CD4-positive, alpha-beta T cell treated with Interleukin-10 for 1 hour (primary cell): ENCODE results near the gene AHRR.
A peak's percentile ranks its signal among the peaks of the same experiment; 100 is the strongest.
"Not testable (repeated sequence)": the region's sequence is repeated elsewhere in the genome, so short reads cannot be mapped to it uniquely, and the experiment has no call there.

ENCODE experiments used
- DNase-seq: peaks from one replicate; pipeline ENCODE4 v3.0.0-alpha.2; 2020

The AHRR gene

DNA sequence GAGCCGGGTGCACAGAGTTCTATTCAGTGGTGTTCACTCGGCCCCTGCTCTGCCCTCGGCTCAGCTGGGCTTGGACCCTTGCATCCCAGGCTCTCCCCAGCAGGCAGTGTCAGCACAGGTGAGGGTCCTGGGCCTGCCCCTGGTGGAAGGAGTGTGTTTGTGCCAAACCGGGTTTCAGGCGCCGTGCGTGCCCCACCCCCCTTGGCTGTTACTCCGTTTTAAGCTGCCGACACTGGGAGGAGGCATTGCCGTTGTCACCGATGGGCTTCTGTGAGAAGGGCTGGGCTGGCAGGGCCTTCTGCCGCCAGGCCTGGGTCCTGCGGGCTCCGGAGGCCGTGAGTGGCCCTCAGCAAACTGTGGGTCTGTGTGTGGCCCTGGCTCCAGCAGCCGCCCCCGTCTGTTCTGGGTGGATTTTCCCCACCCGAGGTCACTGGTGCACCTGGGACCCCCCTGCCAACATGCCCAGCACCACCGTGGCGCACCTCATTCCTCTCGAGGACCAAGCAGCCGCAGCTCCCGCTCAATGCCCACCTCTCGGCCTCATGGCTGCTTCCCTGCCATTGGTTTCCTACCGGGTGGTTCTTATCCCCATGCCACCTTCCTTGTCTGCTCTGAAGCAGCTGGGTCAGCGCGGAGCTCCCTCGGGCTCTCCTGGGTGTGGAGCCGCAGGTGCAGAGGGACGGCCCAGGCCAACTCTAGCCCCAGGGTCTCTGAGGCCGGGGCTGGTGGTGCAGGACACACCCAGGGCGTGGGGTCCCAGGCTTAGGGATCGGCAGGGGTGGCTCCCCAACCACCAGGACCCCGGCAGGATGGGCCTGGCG is 77.2 kb downstream of the AHRR start:
- DNase-seq, result no peak

- DNase-seq, result peak; percentile 36
Observed at GRCh38 chr5:399296-400281, 78.1 kb downstream of the AHRR start.

DNA sequence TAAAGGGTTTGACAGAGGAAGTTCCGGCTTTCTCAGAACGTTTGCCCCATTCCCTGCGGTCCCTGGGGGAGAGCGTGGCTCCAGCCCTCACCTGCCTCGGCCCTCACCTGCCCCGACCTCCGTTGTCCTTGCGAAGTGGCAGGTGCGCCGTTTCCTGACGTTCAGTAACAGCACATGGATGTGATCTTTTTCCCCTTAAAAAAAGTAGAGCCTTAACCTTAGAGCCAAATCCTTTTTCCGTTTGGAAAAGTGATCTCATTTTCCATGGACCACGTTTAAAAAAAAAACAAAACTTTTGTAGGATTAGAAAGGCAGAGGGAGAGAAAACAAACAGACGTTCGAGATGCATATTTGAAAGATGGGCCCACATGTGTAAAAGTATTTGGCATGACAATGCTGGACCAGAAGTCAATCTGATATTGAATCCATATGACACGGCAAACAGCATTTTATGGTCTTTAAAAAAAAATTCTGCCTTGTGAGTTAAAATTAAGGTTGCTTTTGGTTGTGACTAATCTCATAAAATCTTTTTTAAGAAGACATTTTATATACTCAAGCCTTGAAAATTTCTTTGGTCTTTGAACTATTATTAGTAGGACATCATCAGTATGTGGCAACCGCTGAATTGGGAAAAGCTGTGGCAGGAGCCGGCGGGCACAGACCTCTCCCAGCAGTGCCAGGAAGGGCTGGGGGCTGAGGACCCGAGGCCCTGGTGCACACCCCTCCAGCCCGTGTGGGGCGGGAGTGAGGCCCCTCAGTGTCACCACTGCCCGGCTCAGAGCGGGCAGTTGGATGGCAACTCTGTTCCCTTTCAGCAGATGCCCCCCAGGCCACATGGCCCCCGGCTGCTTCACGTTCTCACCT is 79.0 kb downstream of the AHRR start:
- no peak for DNase-seq

DNA sequence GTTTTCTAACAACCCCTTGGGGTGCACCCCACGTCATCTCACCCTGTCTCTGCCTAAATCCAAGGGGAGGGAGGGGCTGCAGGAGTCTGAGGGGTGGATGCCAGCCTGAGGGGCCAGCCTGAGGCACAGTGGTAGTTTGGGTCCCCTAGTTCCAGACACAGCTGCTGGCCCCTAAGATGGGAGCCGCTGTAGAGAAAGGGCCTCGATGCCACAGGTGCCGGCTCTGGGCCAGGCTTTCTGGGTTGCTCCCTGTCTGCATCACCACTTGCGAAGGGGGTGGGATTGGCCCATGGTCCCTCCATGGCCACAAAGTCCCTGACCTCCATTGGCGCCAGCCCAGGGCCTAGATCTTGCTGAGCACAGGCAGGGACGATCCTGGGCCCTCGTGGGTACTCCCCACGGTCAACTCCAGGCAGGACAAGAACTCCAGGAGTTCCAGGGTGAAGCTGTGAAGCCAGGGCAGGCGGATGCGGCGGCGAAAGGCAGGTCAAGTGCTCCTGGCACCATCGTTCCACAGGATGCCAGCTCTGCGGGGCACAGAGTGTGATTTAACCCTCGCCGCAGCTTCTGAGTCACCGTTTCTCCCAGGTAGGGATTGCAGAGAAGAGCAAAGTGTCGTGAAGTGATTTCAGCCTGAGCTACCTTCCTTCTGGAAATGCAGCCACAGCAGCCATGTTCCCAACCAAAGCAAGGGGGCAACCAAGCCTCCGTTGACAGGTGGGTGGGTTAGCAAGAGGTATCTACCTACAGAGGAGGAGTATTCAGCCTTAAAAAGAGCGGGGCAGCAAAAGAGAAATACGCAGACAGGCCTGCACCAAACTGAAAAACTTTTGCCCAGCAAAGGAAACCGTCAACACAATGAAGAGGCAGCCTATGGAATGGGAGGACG is 79.9 kb downstream of the AHRR start:
- no peak for DNase-seq

GRCh38 chr5:402219-402614 is 80.7 kb downstream of the AHRR start:
- not testable (repeated sequence) for DNase-seq

- peak; percentile 5 for DNase-seq
Observed at GRCh38 chr5:402615-403359, 81.3 kb downstream of the AHRR start.

DNA sequence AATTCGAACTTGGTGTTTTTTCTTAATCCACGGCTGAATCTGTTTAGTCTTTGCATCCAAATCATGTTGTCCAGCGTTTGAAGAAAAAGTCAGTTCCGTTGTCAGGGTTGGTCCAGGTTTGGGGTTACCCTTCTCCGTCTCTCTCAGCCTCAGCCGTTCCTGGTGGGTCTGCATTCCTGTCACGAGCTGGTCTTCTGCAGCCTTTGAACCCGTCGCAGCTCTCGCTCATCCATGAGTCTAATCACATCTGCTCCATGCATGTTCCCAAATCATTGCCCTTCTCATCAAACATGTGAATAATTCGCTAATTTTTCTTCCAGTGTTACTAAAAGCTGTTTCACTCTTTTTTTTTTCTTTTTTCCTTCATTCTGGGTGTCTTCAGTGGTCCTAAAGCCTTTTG is 82.5 kb downstream of the AHRR start:
- no peak for DNase-seq

DNA sequence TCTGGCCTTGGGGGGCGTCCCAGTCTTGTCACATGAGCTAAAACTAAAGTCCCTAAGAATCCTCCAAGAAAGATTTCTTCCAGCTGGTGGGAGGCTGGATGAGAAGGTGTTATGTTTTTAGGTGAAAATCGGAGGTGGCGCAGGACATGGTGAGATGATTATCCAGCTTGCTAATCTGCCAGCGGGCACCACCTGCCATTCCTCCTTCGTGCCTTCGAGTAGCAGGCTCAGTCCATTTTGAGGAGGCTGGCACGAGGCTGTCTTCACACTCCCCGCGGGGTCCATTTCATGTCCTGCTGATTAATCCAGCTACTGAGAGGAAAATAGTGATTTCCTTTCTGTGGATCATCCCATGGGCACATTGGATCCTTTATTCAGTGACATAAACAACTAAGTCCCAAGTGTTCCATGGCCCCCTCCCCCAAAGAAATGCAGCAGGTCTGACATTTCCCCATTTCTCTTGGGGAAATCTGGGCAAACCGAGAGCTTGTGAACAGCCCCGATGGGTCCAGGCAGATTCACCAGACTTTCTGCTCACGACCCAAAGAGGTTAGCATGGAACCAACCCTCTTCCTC is 83.2 kb downstream of the AHRR start:
- DNase-seq, result no peak

- DNase-seq, result no peak
Observed at GRCh38 chr5:405421-405820, 83.9 kb downstream of the AHRR start.

DNA sequence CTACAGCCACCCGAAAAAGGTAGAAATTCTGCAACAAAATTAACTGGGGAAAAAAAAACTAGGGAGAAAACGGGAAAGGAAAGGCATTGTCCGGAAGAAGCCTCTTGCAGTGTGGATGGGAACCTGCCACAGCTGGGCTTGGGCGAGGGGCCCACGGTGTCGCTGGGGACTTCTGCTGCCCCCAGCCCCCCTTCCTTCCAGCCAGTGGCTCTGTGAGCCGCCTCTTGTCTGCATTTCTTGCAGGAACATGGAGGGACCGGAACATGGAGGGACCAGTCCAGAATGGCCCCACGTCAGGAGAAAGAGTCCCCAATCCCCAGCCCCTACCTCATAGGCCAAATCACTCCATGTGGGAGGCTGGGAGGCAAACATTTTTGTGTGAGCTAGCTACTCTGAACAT is 84.5 kb downstream of the AHRR start:
- no peak for DNase-seq

GRCh38 chr5:407051-407450 is 85.5 kb downstream of the AHRR start:
- no peak for DNase-seq

DNA sequence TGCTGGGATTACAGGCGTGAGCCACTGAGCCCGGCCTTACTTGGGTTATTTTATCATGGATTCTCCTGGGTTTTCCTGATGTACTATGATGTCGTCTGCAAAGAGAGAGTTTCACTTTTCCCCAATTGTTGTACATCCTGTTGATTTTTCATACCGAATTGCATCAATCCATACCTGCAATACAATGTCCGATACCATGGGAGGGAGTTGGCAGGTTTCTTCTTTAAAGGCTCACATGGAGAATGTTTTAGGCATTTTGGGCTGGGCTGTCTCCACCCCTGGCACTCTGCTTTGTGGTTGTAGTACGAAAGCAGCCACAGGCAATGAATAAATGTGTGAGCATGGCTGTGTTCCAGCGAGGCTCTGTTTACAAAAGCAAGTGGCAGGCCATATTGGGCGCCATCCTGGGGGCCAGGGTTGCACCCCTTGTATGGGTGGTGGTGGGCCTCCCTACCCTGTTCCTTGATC is 86.3 kb downstream of the AHRR start:
- DNase-seq, result no peak

- no peak for DNase-seq
Observed at GRCh38 chr5:410911-411517, 89.5 kb downstream of the AHRR start.

DNA sequence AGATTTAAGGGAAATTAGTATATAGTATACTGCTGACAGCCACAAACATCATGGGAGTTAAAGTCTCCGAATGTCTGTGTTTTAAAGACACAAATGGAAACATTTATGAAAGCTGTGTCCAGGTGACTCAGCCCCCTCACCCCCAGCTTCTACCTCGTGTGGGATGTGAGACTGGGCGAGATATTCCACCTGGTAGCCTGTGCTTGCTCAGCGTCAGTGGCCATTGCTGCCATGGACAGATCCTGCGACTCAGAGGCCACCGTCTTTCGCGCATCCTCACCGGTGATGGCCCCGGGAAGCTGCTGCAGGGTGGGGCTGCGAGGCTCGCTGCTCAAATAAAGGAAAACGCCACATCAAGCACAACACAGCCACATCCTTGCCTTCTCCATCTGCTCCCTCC is 90.2 kb downstream of the AHRR start:
- DNase-seq, result no peak

GRCh38 chr5:414991-415927 is 93.7 kb downstream of the AHRR start:
- DNase-seq, result not testable (repeated sequence)

DNA sequence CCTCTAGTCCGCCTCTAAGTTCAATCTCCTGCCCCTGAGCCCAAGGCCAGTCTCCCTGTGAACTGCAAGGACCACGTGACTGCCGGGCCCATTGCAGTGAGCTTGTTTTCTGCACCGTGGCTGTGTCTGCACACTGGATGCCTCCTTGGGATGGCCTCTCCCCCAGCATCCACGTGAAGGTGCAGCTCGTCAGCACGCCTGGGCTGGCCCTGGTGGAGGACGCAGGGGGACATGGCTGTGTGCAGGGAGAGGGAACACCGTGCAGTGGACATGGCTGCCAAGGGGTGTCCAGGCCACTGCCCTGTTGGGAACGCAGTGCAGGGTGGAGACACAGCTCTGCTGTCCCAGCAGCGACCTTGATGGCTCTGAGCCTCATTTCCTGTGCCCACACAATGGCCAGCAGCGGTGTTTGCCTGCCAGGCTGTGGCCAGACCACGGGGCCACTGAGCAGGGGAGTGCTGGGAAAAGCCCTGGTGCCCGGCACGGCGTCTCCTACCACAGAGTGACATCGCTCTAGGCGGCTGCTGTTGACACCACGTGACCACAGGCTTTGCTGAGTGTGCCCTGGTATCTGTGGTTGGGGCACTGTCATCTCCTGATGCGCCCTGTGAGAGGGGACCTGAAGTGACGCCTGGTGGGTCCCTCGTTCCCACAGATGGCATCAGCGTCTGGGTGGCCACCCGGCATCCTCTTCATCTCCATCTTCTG is 94.6 kb downstream of the AHRR start:
- no peak for DNase-seq

- DNase-seq, result no peak
Observed at GRCh38 chr5:416636-416960, 95.1 kb downstream of the AHRR start.
